ENCODE data around the gene LTF.

DNA sequence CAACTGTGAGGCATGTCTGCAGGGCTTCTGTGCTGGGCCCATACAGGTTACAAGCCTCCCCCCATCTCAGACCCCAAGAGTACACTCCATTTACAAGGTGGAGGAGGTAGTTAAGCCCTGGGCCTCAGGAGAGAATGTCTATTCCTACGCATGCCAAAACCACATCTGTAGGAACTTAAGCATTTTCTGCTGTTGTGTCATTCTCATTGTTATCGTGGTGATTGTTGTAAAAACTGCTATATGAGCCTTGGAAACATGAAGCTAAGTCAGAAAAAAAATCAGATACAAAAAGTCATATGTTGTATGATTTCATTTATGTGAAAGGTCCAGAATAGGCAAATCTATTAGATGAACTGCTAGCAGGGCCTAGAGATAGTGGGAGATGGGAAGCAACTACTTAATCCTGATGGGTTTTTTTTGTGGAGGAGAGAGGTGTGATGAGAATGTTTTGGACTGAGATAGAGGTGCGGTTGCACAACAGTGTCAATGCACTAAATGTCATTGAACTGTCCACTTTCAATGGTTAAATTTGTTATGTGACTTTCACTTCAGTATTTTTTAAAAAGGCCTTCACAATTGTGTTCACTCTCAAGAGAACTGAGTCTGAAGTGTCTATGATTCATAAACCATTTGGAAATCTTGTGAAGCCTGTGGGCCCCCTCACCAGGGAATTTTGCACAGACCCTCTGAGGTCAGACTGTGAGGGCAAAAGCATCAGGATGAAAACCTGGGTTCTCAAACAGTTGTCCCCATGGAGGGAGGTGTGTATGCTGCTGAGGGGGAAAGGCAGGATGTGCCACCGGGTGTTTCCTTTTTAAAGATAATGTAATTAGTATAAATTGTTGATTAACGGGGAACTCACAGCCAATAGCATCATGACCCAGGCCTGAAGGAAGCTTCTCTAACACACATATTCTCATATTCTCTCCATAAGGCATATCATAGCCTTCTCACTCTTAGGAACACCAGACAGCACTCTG is 36.2 kb upstream of the LTF start:
- TF ChIP-seq REST (IDR thresholded peaks at IDR 0.05; ENCODE audit: insufficient replicate concordance, low read depth) (no peak), POLR2AphosphoS5 (IDR thresholded peaks at IDR 0.05; ENCODE audit: low read depth) (no peak), GABPA (IDR thresholded peaks at IDR 0.05; ENCODE audit: low read depth) (no peak)
- TF ChIP-seq, protein P1, sequence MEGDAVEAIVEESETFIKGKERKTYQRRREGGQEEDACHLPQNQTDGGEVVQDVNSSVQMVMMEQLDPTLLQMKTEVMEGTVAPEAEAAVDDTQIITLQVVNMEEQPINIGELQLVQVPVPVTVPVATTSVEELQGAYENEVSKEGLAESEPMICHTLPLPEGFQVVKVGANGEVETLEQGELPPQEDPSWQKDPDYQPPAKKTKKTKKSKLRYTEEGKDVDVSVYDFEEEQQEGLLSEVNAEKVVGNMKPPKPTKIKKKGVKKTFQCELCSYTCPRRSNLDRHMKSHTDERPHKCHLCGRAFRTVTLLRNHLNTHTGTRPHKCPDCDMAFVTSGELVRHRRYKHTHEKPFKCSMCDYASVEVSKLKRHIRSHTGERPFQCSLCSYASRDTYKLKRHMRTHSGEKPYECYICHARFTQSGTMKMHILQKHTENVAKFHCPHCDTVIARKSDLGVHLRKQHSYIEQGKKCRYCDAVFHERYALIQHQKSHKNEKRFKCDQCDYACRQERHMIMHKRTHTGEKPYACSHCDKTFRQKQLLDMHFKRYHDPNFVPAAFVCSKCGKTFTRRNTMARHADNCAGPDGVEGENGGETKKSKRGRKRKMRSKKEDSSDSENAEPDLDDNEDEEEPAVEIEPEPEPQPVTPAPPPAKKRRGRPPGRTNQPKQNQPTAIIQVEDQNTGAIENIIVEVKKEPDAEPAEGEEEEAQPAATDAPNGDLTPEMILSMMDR (IDR thresholded peaks at IDR 0.05; ENCODE audit: insufficient read depth, low read length) = no peak

All from HL-60 (cell line).